Glomerular endothelial cell (primary cell): ENCODE measurements around the gene KDM4B. TPM values are rescaled to one million over a fixed set of nuclear protein-coding genes. Genes with fewer than 3 reads are reported as not detected.

Source experiments
- DNase-seq: peaks from one replicate; pipeline ENCODE4 v3.0.0-alpha.2; 2011; ENCODE audit warnings: low read depth, low spot score; ENCODE audit errors: extremely low read depth
- total RNA-seq: library from RNA; depleted of rRNA; stranded (reverse); fragments of >200 nt; gene quantifications from 2 replicates; pipeline ENCODE4 v1.2.3, GENCODE V29; 2015

The KDM4B gene
- total RNA-seq, 1 donor from 2014 or later = 47.5 TPM

GRCh38 chr19:5099701-5100221, 130.8 kb downstream of the KDM4B start:
- no peak for DNase-seq

GRCh38 chr19:5101871-5102270, 133.0 kb downstream of the KDM4B start:
- no peak for DNase-seq

- DNase-seq = no peak
Measured at GRCh38 chr19:5102520-5102919, 133.6 kb downstream of the KDM4B start.

- DNase-seq = no peak
Measured at GRCh38 chr19:5103061-5103701, 134.3 kb downstream of the KDM4B start.

GRCh38 chr19:5103812-5104410, 135.0 kb downstream of the KDM4B start:
- no peak for DNase-seq

GRCh38 chr19:5104871-5105351, 136.0 kb downstream of the KDM4B start:
- no peak for DNase-seq

GRCh38 chr19:5106191-5106726, 137.3 kb downstream of the KDM4B start:
- no peak for DNase-seq

- no peak for DNase-seq
Measured at GRCh38 chr19:5106971-5107370, 138.1 kb downstream of the KDM4B start.

GRCh38 chr19:5107432-5108122, 138.7 kb downstream of the KDM4B start:
- DNase-seq = no peak

GRCh38 chr19:5108123-5108596, 139.2 kb downstream of the KDM4B start:
- no peak for DNase-seq

GRCh38 chr19:5108866-5109265, 140.0 kb downstream of the KDM4B start:
- no peak for DNase-seq

GRCh38 chr19:5109560-5109959, 140.6 kb downstream of the KDM4B start:
- no peak for DNase-seq

- no peak for DNase-seq
Measured at GRCh38 chr19:5110546-5110945, 141.6 kb downstream of the KDM4B start.

GRCh38 chr19:5111051-5111450, 142.1 kb downstream of the KDM4B start:
- no peak for DNase-seq

- no peak for DNase-seq
Measured at GRCh38 chr19:5112175-5112574, 143.3 kb downstream of the KDM4B start.

- no peak for DNase-seq
Measured at GRCh38 chr19:5112681-5113575, 144.0 kb downstream of the KDM4B start.

GRCh38 chr19:5113633-5114586, 145.0 kb downstream of the KDM4B start:
- DNase-seq = no peak

- DNase-seq = no peak
Measured at GRCh38 chr19:5114727-5115126, 145.8 kb downstream of the KDM4B start.

GRCh38 chr19:5115351-5115750, 146.4 kb downstream of the KDM4B start:
- DNase-seq = no peak
